Fibroblast of pulmonary artery (primary cell): ENCODE data around the gene MKI67.
"Not testable (repeated sequence)": the region's sequence is repeated elsewhere in the genome, so short reads cannot be mapped to it uniquely, and the experiment has no call there.

ENCODE experiments used
- DNase-seq: peaks from one replicate; pipeline ENCODE4 v3.0.0-alpha.2; 2010; ENCODE audit warnings: low read depth
- H3K4me3 ChIP-seq: replicated peaks from 2 replicates; pipeline ENCODE4 v1.5.1; 2011; ENCODE audit warnings: low read depth, mild to moderate bottlenecking, control low read depth, low read length, moderate library complexity
- CTCF ChIP-seq: IDR thresholded peaks from 2 replicates; pipeline ENCODE4 v1.5.1; 2011; ENCODE audit warnings: mild to moderate bottlenecking, control low read depth, low read length, inconsistent platforms; ENCODE audit errors: missing control alignments

Gene MKI67

GRCh38 chr10:128097783-128098182 lies 28.4 kb downstream of the MKI67 start:
- TF ChIP-seq CTCF, result no peak
- DNase-seq, result peak; percentile 16
- H3K4me3 ChIP-seq, result no peak overlapping the region

GRCh38 chr10:128096486-128097199 lies 29.6 kb downstream of the MKI67 start:
- H3K4me3 ChIP-seq, result no peak overlapping the region
- DNase-seq, result peak; percentile 6
- TF ChIP-seq CTCF, result no peak

GRCh38 chr10:128095753-128096469 lies 30.3 kb downstream of the MKI67 start:
- no peak overlapping the region for H3K4me3 ChIP-seq
- DNase-seq, result no peak
- TF ChIP-seq CTCF, result no peak

- DNase-seq, result no peak
- no peak overlapping the region for H3K4me3 ChIP-seq
- TF ChIP-seq CTCF, result no peak
Observed at GRCh38 chr10:128095027-128095752, 31.0 kb downstream of the MKI67 start.

GRCh38 chr10:128094596-128094995 lies 31.6 kb downstream of the MKI67 start:
- H3K4me3 ChIP-seq, DNase-seq: not testable (repeated sequence)

DNA sequence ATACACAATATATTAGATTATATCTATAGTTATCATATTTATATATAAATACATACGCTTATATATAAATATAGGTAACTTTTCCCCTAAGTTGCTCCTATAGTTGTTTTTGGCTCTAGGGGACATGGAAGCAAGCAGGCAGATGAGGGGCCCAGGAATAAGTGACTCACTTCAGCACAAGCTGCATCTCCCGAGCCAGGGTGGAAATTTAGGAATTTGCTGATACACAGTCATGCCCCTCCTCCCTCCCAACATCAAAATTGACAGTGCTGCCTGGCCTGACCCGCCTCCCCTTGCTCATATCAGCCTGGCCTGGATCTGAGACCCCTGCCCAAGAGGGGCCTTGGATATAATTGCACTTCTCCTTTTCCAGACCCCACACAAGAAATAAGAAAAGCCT lies 33.8 kb downstream of the MKI67 start:
- TF ChIP-seq CTCF, result no peak
- peak; percentile 26 for DNase-seq
- H3K4me3 ChIP-seq, result no peak overlapping the region

- H3K4me3 ChIP-seq, result no peak overlapping the region
- no peak for TF ChIP-seq CTCF
- no peak for DNase-seq
Observed at GRCh38 chr10:128091636-128092210, 34.5 kb downstream of the MKI67 start.
